Activated CD4-positive, alpha-beta T cell treated with anti-CD3 and anti-CD28 coated beads for 48 hours (primary cell): ENCODE results near the gene HDAC10.

ENCODE experiments used
- DNase-seq: peaks from one replicate; pipeline ENCODE4 v3.0.0-alpha.2; 2020

The HDAC10 gene

GRCh38 chr22:50232481-50233151 is 18.4 kb downstream of the HDAC10 start:
- DNase-seq: no peak

- no peak for DNase-seq
Observed at GRCh38 chr22:50229370-50229769, 21.7 kb downstream of the HDAC10 start.

- DNase-seq: no peak
Observed at GRCh38 chr22:50228366-50228765, 22.7 kb downstream of the HDAC10 start.

GRCh38 chr22:50227579-50228215 is 23.4 kb downstream of the HDAC10 start:
- no peak for DNase-seq

GRCh38 chr22:50226875-50227165 is 24.2 kb downstream of the HDAC10 start:
- DNase-seq: no peak

DNA sequence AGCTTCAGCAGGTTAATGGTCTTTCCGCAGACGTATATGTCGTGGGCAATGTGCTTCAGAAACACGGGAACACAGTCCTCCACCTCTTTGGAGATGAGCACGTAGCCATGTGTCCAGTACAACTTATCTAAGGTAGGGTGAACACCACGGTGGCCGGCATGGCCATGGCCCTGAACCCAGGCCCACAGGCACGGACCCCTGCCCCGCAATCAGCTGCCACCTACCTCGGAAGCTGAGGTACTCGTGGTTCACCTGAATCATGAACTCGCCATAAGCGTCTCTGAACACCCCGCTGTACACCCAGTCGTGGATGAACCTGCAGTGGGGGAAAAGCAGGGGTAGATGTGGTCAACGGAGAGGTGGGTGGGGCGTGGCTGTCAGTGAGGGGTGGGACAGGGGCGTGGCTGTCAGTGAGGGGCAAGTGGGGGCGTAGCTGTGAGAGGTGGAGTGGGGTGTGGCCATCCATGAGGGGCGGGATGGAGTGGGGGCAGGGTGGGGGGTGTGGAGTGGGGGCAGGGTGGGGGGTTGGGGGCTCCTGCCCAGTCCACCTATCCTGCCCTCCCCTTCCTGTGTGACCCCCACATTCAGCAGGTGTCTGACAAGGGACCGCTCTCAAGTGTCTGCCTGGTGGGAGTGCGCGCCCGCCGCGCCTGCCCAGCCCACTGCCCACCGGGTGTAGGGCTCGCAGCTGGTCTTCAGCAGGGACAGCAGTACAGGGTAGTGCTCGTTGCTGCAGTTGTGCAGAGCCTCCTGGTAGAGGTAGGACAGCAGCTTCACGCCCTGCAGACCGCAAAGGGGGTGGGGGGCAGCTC is 24.8 kb downstream of the HDAC10 start:
- no peak for DNase-seq

DNA sequence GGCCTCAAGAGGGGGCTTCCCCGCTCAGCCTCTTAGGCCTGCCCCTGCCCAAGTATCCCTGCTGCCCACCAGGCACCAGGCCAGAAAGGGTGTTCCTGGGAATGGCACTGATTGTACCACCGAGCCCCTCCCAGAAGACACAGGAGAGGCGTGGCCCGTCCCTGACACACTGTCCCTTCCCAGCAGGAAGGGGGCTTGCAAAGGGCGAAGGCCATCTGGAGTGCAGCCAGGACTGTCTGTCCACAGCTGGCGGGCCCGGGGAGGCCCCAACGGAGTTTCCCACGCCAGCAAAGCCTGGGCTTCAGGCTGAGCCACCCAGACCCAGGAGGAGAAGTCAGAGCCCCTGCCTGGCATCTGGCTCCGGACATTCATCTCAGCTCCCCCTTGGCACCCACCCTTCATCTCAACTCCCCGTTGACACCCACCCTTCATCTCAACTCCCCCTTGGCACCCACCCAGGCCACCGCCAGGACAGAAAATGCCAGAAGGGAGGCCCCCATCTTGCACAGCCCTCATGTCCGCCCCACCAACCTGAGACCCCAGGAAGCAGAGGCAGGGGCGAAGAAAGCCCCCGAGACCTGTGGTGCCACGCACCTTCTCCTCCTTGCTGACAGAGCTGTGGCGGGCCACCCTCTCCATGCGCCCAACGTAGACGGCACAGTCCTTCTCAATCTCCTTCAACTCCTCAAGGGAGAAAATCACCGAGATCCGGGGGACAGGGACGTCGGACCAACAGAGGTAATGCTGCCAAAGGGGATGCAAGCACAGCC is 25.7 kb downstream of the HDAC10 start:
- no peak for DNase-seq

GRCh38 chr22:50224071-50224470 is 27.0 kb downstream of the HDAC10 start:
- no peak for DNase-seq

GRCh38 chr22:50222508-50222907 is 28.6 kb downstream of the HDAC10 start:
- DNase-seq: no peak

- no peak for DNase-seq
Observed at GRCh38 chr22:50221410-50222300, 29.4 kb downstream of the HDAC10 start.

- no peak for DNase-seq
Observed at GRCh38 chr22:50220603-50221409, 30.3 kb downstream of the HDAC10 start.

DNA sequence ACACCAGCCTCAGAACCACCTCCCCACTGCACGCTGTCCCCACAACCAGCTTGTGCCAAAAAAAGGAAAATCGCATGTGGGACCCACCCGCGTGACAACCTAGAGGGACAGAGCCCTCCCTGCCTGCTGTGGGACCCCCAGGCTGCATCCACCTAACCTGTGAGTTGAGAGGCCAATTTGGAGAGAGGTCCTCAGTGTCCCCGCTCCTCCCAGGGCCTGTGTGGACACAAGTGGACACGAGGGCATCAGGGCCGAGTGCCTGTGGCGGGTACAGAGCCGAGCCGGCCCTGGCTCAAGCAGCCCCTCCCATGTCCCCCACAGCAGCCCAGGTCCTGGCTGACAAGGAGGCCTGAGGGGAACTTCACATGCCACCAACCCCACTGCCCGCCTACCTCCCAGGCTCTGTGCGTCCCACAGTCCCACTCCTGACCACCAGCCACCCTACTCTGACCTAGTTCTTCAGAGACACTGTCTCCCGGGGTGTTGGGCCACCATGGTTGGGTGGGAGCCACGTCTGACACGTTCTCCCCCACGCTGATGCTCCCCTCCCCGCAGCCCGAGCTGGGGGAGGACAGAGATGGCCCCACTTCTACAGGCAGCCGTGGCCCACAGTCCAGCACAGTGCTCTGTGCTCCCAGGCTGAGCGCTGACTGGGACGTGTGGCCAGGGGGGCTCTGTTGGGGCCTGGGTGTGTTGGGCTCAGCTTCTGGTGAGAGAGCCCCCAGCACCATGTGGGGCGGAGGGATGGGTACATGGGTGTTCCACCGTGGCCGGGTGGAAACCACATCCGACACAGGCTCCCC is 31.1 kb downstream of the HDAC10 start:
- DNase-seq: no peak

- DNase-seq: peak; percentile 29
Observed at GRCh38 chr22:50218996-50219727, 31.9 kb downstream of the HDAC10 start.

GRCh38 chr22:50218153-50218995 is 32.7 kb downstream of the HDAC10 start:
- no peak for DNase-seq

- DNase-seq: no peak
Observed at GRCh38 chr22:50217543-50218152, 33.4 kb downstream of the HDAC10 start.

DNA sequence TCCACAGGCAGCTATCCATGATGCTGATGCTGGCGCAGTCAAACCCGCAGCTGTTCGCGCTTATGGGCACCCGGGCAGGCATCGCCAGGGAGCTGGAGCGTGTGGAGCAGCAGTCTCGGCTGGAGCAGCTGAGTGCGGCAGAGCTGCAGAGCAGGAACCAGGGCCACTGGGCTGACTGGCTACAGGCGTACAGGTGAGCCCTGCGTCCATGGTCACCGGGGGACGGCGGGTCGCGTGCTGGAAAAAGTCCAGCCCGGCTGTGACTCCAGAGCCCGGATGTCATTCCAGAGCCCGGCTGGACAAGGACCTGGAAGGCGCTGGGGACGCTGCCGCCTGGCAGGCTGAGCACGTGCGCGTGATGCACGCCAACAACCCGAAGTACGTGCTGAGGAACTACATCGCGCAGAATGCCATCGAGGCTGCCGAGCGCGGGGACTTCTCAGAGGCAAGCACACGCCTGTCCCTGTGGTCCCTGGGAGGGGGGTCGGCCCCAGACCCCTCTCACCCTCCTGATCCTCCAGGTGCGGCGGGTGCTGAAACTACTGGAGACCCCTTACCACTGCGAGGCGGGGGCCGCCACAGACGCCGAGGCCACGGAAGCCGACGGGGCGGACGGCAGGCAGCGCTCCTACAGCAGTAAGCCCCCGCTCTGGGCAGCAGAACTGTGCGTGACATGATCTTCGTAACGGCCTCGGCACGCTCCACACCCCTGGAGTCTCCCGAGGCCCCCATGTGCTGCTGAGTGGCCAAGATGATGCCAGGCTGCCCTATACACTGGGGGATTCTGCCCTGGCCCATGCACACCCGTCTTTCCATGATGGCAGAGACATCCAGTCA is 34.2 kb downstream of the HDAC10 start:
- DNase-seq: no peak

DNA sequence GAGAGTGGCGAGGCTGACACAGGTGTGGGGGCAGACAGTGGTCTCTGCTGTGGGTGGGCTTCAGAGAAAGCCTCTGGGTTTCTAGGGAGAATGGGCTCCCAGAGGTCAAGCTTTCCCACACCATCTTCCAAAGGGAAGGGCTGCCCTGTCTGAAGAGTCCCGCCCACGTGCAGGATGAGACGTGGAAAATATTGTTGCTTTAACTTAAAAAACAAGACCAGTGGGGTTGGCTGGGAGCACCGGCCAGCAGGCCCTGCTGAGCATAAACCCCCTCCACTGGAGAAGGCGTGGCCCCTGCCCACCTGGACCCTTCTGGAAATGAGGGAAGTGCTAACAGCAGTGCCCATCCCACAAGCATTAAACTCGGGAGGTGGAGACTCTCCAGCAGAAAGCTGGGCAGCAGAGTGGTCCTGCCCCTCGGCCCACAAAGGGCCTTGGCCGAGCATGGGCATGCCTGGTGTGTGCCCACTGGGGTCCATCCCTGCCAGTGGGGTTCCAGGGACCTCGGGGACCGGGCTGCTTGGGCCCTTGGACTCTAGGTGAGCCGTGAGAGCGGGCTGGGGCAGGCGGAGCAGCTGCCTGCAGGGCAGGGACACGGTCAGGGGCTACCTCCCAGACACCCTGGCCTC is 34.9 kb downstream of the HDAC10 start:
- DNase-seq: no peak
